ENCODE data around the gene RAMACL.

GRCh38 chr6:166555086-166555485, 31.4 kb downstream of the RAMACL start:
- TF ChIP-seq POLR2A (IDR thresholded peaks at IDR 0.05) (no peak), POLR2AphosphoS5 (IDR thresholded peaks at IDR 0.05) (no peak)

All from sigmoid colon (tissue), 4 donors.